GM12874 (cell line): ENCODE measurements around the gene CLDN14.

ENCODE experiments used
- TF ChIP-seq, protein P1 (sequence below): IDR thresholded peaks from 2 replicates; pipeline ENCODE4 v1.5.1; 2011; ENCODE audit warnings: low read depth, mild to moderate bottlenecking, control low read depth, low read length, moderate library complexity; ENCODE audit not compliant: insufficient read depth

The CLDN14 gene

DNA sequence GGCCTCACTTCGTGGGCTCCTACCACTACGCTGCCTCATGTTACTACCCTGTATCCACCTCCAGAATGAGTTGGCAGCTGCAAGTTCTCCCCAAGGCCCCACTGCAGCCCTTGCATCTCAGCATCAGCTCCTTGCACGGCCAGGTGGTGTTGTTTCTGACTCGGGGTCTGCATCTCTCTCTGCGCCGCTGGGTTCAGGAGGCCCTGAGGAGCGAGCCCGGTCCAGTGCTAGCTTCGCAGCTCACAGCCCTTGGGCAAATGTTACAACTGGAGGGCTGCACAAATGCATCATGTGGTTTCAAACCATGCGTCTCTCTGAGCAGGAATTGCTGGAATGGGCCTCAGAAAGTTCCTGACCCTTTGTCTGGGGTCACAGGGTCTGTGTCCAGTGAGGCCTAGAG is 3.2 kb upstream of the CLDN14 start:
- TF ChIP-seq, protein P1, sequence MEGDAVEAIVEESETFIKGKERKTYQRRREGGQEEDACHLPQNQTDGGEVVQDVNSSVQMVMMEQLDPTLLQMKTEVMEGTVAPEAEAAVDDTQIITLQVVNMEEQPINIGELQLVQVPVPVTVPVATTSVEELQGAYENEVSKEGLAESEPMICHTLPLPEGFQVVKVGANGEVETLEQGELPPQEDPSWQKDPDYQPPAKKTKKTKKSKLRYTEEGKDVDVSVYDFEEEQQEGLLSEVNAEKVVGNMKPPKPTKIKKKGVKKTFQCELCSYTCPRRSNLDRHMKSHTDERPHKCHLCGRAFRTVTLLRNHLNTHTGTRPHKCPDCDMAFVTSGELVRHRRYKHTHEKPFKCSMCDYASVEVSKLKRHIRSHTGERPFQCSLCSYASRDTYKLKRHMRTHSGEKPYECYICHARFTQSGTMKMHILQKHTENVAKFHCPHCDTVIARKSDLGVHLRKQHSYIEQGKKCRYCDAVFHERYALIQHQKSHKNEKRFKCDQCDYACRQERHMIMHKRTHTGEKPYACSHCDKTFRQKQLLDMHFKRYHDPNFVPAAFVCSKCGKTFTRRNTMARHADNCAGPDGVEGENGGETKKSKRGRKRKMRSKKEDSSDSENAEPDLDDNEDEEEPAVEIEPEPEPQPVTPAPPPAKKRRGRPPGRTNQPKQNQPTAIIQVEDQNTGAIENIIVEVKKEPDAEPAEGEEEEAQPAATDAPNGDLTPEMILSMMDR = no peak

DNA sequence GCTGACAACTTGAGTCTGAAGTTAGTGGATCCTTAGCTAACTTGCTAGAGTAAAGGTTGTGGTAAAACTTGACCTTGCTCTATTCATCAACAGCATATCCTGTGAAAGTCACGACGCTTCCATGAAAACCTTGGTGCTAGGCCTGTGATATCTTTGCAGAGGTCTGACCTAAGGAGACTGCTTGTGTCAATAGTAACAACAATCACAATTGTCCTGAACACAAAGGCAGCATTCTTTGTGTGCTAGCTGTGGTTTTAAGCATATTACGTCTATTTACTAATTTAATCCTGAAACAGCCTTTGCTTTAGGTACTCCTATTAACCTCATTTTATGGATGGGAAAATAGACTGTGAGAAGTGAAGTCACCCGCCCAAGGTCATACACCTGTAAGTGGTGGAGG is 2.8 kb upstream of the CLDN14 start:
- TF ChIP-seq, protein P1 = no peak

DNA sequence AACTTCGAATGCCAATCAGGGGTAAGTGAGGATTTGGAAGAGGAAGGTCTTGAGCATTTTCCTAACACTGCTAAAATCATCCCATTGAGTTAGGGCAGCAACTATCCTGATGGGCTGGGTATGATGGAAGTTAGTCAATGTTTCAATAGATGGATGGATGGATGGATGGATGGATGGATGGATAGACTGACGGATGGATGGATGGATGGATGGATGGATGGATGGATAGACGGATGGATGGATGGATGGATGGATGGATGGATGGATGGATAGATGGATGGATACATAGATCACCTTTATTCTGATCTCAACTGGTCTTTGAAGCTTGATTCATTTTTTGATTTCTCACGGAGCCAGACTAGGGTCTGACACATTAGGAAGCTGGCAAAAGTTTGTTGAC is 2.3 kb upstream of the CLDN14 start:
- TF ChIP-seq, protein P1 = no peak

DNA sequence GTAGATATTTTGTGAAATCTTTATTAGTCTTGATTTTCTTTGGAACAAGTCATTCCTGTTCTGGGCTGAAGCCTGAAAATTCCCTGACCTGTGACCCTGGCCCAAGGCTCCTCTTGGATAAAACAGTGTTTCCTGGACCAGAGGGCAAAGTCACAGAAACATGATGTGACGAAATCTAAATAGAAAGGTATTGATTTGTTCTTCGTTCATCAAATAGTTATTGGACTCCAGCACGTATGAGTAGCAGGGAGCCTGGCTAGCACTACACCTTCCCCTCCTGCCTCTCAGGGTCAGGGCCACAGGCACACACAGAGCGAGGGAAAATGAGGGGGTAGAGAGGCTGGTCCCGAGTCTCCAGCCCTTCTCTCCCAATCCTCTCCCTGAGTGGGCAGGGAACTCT is 1.7 kb upstream of the CLDN14 start:
- TF ChIP-seq, protein P1 = no peak

DNA sequence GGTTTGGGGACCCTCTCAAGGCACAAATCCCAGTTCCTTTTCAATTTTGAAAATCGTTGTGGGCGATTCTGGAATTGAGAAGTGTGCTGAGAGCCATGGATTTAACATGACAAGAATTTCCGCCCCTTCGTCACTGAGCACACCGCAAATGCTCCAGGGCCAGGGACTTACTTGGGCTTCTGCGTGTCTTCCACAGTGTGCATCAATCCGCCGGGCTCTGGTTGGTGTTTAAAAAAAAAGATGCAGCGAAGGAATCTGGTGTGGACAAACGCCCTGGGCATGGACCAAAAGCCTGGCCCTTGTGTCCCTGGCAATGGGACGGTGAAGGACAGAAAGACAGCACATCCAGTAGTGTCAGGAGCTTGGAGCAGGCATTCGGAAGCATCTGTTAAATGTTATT is 696 bp upstream of the CLDN14 start:
- TF ChIP-seq, protein P1 = no peak

DNA sequence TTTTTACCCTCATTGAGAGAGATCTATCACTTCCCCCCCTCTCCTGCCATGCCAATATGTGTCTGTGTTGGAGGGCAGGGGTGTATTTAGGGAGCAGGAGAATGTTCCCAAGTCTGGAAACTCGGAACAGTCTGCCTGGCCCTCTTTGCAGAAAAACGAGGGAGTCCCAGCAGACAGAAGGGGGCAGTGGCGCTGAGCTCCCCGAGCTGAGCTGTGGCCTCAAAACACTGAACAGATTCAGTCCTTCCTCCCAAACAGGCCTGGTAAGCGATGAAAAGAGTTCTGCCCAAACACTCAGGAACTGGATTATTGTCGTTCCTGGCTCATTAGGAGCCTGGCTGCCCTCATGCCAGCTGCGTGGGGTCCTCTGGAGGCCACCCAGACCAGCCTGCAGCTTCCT is 981 bp downstream of the CLDN14 start:
- TF ChIP-seq, protein P1 = peak; percentile 24; the same call in 1 of the 2 replicates

DNA sequence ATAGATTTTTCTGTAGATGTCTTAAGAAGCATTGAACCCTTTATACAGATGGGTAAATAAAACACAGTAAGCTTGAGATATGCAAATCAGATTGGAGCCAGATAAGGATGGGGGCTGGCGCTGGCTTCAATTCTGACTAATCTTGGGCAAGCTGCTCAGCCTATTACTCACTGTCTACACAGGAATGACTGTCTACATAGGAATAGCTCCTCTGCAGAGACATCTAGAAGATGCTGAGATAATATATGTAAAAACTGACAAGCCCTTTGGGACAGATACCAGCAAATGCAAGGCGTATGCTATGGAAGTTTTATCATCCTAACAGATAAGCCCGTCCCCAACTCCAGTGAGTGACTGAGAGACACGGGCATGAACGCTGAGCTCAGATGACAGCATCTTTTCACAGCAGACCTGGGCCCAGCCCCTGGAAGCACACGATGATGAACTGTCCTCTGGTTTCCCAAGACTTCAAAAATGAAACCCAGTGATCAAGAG is 1.7 kb downstream of the CLDN14 start:
- TF ChIP-seq, protein P1 = no peak
